PFSK-1 (cell line): ENCODE results near the gene FMN1.

Experiments
- POLR2AphosphoS5 ChIP-seq: IDR thresholded peaks from 2 replicates; pipeline ENCODE4 v1.6.1; 2012; ENCODE audit warnings: low read depth, mild to moderate bottlenecking, control low read depth, low read length, moderate library complexity
- SIN3A ChIP-seq: IDR thresholded peaks from 2 replicates; pipeline ENCODE4 v1.6.1; 2012; ENCODE audit warnings: mild to moderate bottlenecking, low read length, moderate library complexity, borderline replicate concordance; ENCODE audit not compliant: insufficient read depth
- TF ChIP-seq, protein P1 (sequence below), 2 experiments: IDR thresholded peaks; 2 replicates each; pipeline versions ENCODE4 v1.6.1 to v1.8.0; 2011 to 2012; ENCODE audit warnings: low read depth in 2 of 2, low read length in 2 of 2, control low read depth in 1 of 2, inconsistent platforms in 1 of 2, mild to moderate bottlenecking in 1 of 2, moderate library complexity in 1 of 2; ENCODE audit not compliant: insufficient read depth in 1 of 2

DNA sequence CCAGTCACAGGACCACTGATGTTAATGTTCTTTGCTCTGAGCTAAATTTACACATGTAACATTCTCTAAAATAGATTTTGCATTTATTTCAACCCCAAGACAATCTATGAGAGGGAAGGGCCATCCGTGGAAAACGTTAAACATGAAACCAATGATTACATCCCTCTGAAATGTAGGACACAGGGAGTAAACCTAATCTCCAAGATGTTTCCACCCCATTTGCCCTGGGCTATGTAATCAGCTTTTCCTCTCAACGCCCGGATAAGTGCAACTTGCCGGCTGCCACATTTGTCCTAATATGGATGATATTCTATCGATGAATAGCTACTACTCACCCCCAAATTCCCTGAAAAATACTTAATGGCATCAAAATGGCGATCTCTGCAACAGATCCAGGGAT lies 6.4 kb upstream of the FMN1 start:
- TF ChIP-seq, protein P1, sequence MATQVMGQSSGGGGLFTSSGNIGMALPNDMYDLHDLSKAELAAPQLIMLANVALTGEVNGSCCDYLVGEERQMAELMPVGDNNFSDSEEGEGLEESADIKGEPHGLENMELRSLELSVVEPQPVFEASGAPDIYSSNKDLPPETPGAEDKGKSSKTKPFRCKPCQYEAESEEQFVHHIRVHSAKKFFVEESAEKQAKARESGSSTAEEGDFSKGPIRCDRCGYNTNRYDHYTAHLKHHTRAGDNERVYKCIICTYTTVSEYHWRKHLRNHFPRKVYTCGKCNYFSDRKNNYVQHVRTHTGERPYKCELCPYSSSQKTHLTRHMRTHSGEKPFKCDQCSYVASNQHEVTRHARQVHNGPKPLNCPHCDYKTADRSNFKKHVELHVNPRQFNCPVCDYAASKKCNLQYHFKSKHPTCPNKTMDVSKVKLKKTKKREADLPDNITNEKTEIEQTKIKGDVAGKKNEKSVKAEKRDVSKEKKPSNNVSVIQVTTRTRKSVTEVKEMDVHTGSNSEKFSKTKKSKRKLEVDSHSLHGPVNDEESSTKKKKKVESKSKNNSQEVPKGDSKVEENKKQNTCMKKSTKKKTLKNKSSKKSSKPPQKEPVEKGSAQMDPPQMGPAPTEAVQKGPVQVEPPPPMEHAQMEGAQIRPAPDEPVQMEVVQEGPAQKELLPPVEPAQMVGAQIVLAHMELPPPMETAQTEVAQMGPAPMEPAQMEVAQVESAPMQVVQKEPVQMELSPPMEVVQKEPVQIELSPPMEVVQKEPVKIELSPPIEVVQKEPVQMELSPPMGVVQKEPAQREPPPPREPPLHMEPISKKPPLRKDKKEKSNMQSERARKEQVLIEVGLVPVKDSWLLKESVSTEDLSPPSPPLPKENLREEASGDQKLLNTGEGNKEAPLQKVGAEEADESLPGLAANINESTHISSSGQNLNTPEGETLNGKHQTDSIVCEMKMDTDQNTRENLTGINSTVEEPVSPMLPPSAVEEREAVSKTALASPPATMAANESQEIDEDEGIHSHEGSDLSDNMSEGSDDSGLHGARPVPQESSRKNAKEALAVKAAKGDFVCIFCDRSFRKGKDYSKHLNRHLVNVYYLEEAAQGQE (IDR thresholded peaks at IDR 0.05; ENCODE audit: insufficient read depth in 1 of 2, low read depth in 2 of 2, low read length in 2 of 2): no peak
- no peak for TF ChIP-seq SIN3A
- no peak for TF ChIP-seq POLR2AphosphoS5
